Neuron (in vitro differentiated cells): Measurements from ENCODE around the gene CTBP1.

Experiments
- H2AFZ ChIP-seq: one replicate; pipeline ENCODE4 v1.6.1; 2013; ENCODE audit warnings: low read depth, mild to moderate bottlenecking, inconsistent platforms, low read length, moderate library complexity
- H3K27me3 ChIP-seq: one replicate; pipeline ENCODE4 v1.6.1; 2013; ENCODE audit warnings: low read length; ENCODE audit not compliant: insufficient read depth
- H3K36me3 ChIP-seq: one replicate; pipeline ENCODE4 v1.6.1; 2013; ENCODE audit warnings: low read length; ENCODE audit not compliant: insufficient read depth
- H3K4me1 ChIP-seq: one replicate; pipeline ENCODE4 v1.6.1; 2013; ENCODE audit warnings: low read length; ENCODE audit not compliant: insufficient read depth
- H3K4me3 ChIP-seq: 2 replicates; pipeline ENCODE4 v1.5.1; 2013; ENCODE audit warnings: mild to moderate bottlenecking, low read length, moderate library complexity
- H3K9me3 ChIP-seq: one replicate; pipeline ENCODE4 v1.6.1; 2013; ENCODE audit warnings: low read length

CTBP1 gene

DNA sequence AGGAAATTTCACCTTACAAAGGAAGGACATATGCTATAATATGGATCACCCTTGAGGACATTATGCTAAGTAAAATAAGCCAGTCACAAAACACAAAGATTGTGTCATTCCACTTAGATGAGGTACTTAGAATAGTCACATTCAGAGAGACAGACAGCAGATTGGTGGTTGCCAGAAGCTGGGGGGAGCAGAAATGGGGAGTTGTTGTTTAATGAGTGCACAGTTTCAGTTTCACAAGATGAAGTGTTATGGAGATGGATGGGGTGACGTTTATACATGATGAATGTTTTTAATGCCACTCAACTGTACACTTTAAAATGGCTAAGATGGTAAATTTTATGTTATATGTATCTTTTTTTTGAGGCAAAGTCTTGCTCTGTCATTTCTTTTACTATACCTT lies 61.7 kb downstream of the CTBP1 start:
- H3K4me3 ChIP-seq: no peak overlapping the region
- H2AFZ ChIP-seq: no peak overlapping the region
- H3K27me3 ChIP-seq: no peaks in the 10 kb centered on the region
- no peaks in the 10 kb centered on the region for H3K36me3 ChIP-seq
- H3K4me1 ChIP-seq: no peaks in the 10 kb centered on the region
- peaks cover 7% of the 10 kb centered on the region for H3K9me3 ChIP-seq

- no peak overlapping the region for H2AFZ ChIP-seq
- H3K4me1 ChIP-seq: no peaks in the 10 kb centered on the region
- H3K4me3 ChIP-seq: no peak overlapping the region
- H3K27me3 ChIP-seq: no peaks in the 10 kb centered on the region
- H3K9me3 ChIP-seq: peaks cover 3% of the 10 kb centered on the region
- no peaks in the 10 kb centered on the region for H3K36me3 ChIP-seq
These were observed 64.8 kb downstream of the CTBP1 start for GRCh38 chr4:1183985-1184773.

GRCh38 chr4:1182313-1182712 lies 66.6 kb downstream of the CTBP1 start:
- no peak overlapping the region for H3K4me3 ChIP-seq
- H3K4me1 ChIP-seq: no peaks in the 10 kb centered on the region

GRCh38 chr4:1180663-1181062 lies 68.3 kb downstream of the CTBP1 start:
- Histone ChIP-seq H3K4me3 (no peak overlapping the region), H3K27me3 (peaks cover under 1% of the 10 kb centered on the region), H3K9me3 (peaks cover 3% of the 10 kb centered on the region), H2AFZ (no peak overlapping the region), H3K4me1 (no peaks in the 10 kb centered on the region), H3K36me3 (no peaks in the 10 kb centered on the region)

More at GRCh38 chr4:1182313-1182712, 66.6 kb downstream of the CTBP1 start:
- Histone ChIP-seq H3K36me3 (no peaks in the 10 kb centered on the region), H3K27me3 (no peaks in the 10 kb centered on the region), H2AFZ (no peak overlapping the region), H3K9me3 (peaks cover 3% of the 10 kb centered on the region)

GRCh38 chr4:1179976-1180375 lies 69.0 kb downstream of the CTBP1 start:
- Histone ChIP-seq H3K4me3 (no peak overlapping the region), H3K36me3 (no peaks in the 10 kb centered on the region), H3K4me1 (no peaks in the 10 kb centered on the region), H2AFZ (no peak overlapping the region), H3K27me3 (peaks cover 6% of the 10 kb centered on the region), H3K9me3 (peaks cover 3% of the 10 kb centered on the region)

- peaks cover 3% of the 10 kb centered on the region for H3K9me3 ChIP-seq
- peaks cover 10% of the 10 kb centered on the region for H3K27me3 ChIP-seq
- H3K36me3 ChIP-seq: no peaks in the 10 kb centered on the region
- H2AFZ ChIP-seq: no peak overlapping the region
- H3K4me3 ChIP-seq: no peak overlapping the region
- H3K4me1 ChIP-seq: no peaks in the 10 kb centered on the region
These were observed 69.9 kb downstream of the CTBP1 start for GRCh38 chr4:1179089-1179441.

GRCh38 chr4:1178300-1179088 lies 70.4 kb downstream of the CTBP1 start:
- no peak overlapping the region for H3K4me3 ChIP-seq
- peaks cover 3% of the 10 kb centered on the region for H3K9me3 ChIP-seq
- H3K36me3 ChIP-seq: no peaks in the 10 kb centered on the region
- H2AFZ ChIP-seq: no peak overlapping the region
- no peaks in the 10 kb centered on the region for H3K4me1 ChIP-seq
- peaks cover 16% of the 10 kb centered on the region for H3K27me3 ChIP-seq

DNA sequence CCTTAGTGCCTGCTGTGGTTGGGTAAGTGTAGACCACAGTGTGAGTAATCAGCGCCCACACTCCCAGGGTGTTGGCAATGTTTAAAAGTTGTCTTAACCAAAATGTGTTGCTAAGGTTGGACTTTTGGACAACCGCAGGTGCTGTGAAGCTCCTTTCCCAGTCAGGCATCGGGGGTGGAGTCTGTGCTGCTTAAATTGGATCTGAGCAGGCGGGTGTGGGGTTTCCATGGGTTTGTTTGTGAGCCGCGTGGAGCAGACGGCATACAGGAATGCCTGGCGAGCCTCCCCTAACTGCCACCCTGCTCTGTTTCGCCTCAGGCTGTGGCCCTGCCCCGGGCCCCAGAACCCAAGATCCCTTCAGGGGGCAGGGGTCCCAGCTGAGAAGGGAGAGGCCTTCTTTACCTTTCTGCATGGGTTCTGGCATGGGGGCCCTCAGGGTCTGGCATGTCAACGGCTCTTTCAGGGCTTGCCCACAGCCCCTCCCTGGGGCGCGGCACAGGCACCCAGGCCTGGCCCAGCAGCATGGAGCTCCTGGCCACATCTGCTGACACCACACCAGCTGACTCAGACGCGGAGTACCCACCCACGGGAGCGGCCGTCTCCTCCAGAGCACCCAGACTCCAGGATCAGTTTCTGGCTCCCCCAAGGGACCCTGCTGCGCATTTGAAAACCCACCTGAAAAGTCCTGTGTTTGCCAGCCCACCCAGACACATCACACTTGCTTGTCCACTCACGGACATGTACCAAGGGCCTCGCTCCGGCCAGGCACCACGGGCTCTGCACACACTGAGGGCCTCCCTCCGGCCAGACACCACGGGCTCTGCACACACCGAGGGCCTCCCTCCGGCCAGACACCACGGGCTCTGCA lies 71.4 kb downstream of the CTBP1 start:
- H2AFZ ChIP-seq: no peak overlapping the region
- peaks cover 3% of the 10 kb centered on the region for H3K9me3 ChIP-seq
- H3K36me3 ChIP-seq: no peaks in the 10 kb centered on the region
- H3K4me1 ChIP-seq: peaks cover 5% of the 10 kb centered on the region
- peaks cover 23% of the 10 kb centered on the region for H3K27me3 ChIP-seq
- H3K4me3 ChIP-seq: no peak overlapping the region

DNA sequence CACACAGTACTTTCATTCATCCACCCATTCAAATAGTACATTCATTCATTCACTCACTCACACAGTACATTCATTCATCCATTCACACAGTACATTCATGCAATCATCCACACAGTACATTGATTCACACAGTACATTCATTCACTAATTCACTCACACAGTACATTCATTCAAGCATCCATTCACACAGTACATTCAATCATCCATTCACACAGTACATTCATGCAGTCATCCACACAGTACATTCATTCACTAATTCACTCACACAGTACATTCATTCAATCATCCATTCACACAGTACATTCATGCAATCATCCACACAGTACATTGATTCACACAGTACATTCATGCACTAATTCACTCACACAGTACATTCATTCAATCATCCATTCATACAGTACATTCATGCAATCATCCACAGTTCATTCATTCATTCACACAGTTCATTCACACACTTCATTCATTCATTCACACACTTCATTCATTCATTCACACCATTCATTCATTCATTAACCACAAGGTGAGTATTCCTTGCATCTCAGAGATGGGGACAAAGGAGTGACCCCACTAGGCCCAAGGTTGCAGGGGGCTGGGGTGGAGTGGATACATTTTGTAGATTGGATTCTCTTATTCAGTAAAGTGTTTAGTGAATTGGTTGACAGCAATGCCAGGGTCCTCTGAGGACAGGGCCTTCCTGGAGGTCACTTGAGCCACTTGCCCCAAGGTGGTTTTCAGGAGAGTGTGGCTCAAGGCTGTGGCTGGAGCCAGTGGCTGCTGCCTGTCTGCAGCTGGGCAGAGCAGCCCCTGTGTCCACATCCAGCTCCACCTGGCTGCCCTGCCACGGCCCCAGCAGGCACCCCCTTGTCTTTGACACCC lies 72.3 kb downstream of the CTBP1 start:
- peaks cover 30% of the 10 kb centered on the region for H3K27me3 ChIP-seq
- H3K36me3 ChIP-seq: no peaks in the 10 kb centered on the region
- peaks cover 5% of the 10 kb centered on the region for H3K4me1 ChIP-seq
- no peak overlapping the region for H2AFZ ChIP-seq
- no peak overlapping the region for H3K4me3 ChIP-seq
- H3K9me3 ChIP-seq: peaks cover 2% of the 10 kb centered on the region

DNA sequence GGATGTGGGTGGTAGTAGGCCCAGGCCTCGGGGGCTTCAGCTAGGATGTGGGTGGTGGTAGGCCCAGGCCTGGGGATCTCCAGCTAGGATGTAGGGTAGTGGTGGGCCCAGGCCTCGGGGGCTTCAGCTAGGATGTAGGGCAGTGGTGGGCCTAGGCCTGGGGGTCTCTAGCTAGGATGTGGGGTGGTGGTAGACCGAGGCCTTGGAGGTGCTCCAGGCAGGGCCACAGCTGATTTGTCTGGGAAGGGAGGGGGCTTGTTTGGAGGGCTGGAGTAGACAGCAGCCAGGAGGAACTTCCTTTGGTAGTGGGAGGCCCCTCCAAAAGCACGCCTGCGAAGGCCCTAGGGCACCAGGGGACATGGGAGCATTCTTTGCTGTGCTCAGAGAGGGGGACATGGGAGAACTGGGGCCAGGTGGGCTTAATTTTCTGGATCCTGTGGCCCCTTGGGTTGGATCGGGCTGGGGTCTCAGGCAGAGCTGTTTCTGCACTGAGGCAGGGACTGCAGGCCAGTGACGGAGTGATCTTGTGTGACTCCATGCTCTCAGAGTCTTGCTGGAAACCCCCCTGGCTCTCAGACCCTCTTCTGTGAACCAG lies 73.2 kb downstream of the CTBP1 start:
- no peak overlapping the region for H2AFZ ChIP-seq
- peaks cover 5% of the 10 kb centered on the region for H3K4me1 ChIP-seq
- H3K9me3 ChIP-seq: peaks cover 2% of the 10 kb centered on the region
- H3K4me3 ChIP-seq: no peak overlapping the region
- H3K27me3 ChIP-seq: peaks cover 39% of the 10 kb centered on the region
- no peaks in the 10 kb centered on the region for H3K36me3 ChIP-seq

- Histone ChIP-seq H3K4me1 (peaks cover 5% of the 10 kb centered on the region), H2AFZ (no peak overlapping the region), H3K4me3 (no peak overlapping the region), H3K36me3 (peaks cover 2% of the 10 kb centered on the region), H3K27me3 (peaks cover 45% of the 10 kb centered on the region), H3K9me3 (peaks cover 5% of the 10 kb centered on the region)
These were observed 73.8 kb downstream of the CTBP1 start for GRCh38 chr4:1174941-1175634.
